ENCODE results near the gene SPART. TPM values are rescaled to one million over a fixed set of nuclear protein-coding genes. Genes with fewer than 3 reads are reported as not detected.

Gene SPART
- 73.5 and 91.3 TPM in 2 replicates for total RNA-seq (2014; rRNA removed; shearing (Covaris generic))

GRCh38 chr13:36346222-36347083 lies at the start of gene SPART:
SPART (minus strand) TSS chr13:36346394; CDS start chr13:36335830, 10,564 bp downstream.
- peak; percentile 82 for DNase-seq (ENCODE audit: low spot score)

- DNase-seq (ENCODE audit: low spot score), result peak; percentile 27
These were observed 49.1 kb upstream of the SPART start for GRCh38 chr13:36395280-36395679.

GRCh38 chr13:36385489-36385888 lies 39.3 kb upstream of the SPART start:
- DNase-seq (ENCODE audit: low spot score), result peak; percentile 28

- DNase-seq (ENCODE audit: low spot score), result no peak
These were observed 35.8 kb upstream of the SPART start for GRCh38 chr13:36382030-36382429.

GRCh38 chr13:36377826-36378468 lies 31.8 kb upstream of the SPART start:
- no peak for DNase-seq (ENCODE audit: low spot score)

- DNase-seq (ENCODE audit: low spot score), result no peak
These were observed 27.9 kb upstream of the SPART start for GRCh38 chr13:36374063-36374462.

- DNase-seq (ENCODE audit: low spot score), result no peak
These were observed 25.0 kb upstream of the SPART start for GRCh38 chr13:36371185-36371584.

- no peak for DNase-seq (ENCODE audit: low spot score)
These were observed 23.9 kb upstream of the SPART start for GRCh38 chr13:36370108-36370429.

GRCh38 chr13:36369268-36370107 lies 23.3 kb upstream of the SPART start:
- no peak for DNase-seq (ENCODE audit: low spot score)

GRCh38 chr13:36366031-36366430 lies 19.8 kb upstream of the SPART start:
- DNase-seq (ENCODE audit: low spot score), result no peak

- DNase-seq (ENCODE audit: low spot score), result no peak
These were observed 17.2 kb upstream of the SPART start for GRCh38 chr13:36363366-36363863.

- DNase-seq (ENCODE audit: low spot score), result no peak
These were observed 16.7 kb upstream of the SPART start for GRCh38 chr13:36362914-36363313.

- peak; percentile 25 for DNase-seq (ENCODE audit: low spot score)
These were observed 16.1 kb upstream of the SPART start for GRCh38 chr13:36362251-36362650.

GRCh38 chr13:36360903-36361302 lies 14.7 kb upstream of the SPART start:
- no peak for DNase-seq (ENCODE audit: low spot score)

GRCh38 chr13:36359301-36359950 lies 13.2 kb upstream of the SPART start:
- no peak for DNase-seq (ENCODE audit: low spot score)

- DNase-seq (ENCODE audit: low spot score), result no peak
These were observed 12.1 kb upstream of the SPART start for GRCh38 chr13:36358175-36358718.

- DNase-seq (ENCODE audit: low spot score), result no peak
These were observed 11.5 kb upstream of the SPART start for GRCh38 chr13:36357692-36358091.

- DNase-seq (ENCODE audit: low spot score), result no peak
These were observed 11.0 kb upstream of the SPART start for GRCh38 chr13:36357231-36357630.

- no peak for DNase-seq (ENCODE audit: low spot score)
These were observed 9.9 kb upstream of the SPART start for GRCh38 chr13:36356058-36356457.

- DNase-seq (ENCODE audit: low spot score), result no peak
These were observed 9.4 kb upstream of the SPART start for GRCh38 chr13:36355632-36356031.

All from A172 (cell line).